Tibial nerve (tissue), 3 donors: ENCODE measurements around the gene ORMDL3.

Source experiments
- POLR2A ChIP-seq, 2 donors: fragments of 450-650 bp; IDR thresholded peaks; one replicate each; pipeline ENCODE4 v1.6.1; 2017; ENCODE audit warnings: antibody characterized with exemption in 2 of 2, mild to moderate bottlenecking in 2 of 2, moderate library complexity in 2 of 2
- TF ChIP-seq, protein P1 (sequence below), 5 experiments: fragments of 200-600 bp in 3 of 5; fragments of 450-650 bp in 2 of 5; sonication (generic) in 3 of 5; IDR thresholded peaks; one replicate each; pipeline ENCODE4 v1.5.1; 2016 to 2019; ENCODE audit warnings: antibody characterized with exemption in 5 of 5, mild to moderate bottlenecking in 3 of 5, moderate library complexity in 2 of 5

DNA sequence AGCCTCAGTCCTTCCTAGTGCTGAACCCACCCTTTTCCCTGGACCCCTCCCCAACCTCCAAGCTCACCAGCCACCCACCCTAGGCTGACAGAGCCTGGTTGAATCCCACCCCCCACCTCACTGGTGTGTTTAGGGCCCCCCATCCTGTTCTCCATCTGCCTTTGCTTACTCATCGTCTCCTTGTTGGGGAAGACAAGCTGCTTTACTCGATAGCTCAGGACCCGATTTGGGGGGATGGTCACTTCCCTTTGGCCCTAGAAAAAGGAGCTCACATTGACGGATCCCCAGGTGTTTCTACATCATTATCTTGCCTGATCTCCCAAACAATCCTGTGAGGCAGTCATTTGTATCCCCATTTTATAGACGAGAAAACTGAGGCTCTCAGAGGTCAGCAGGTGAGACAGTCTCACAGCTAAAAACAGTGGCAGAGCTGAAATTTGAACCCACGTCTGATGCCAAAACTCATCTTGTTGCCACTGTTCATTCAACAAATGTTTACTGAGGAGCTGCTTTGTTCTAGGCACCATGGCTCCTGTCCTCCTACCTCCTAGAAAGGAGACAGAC, 18.5 kb downstream of the ORMDL3 start:
- TF ChIP-seq POLR2A (IDR thresholded peaks at IDR 0.05) = no peak
- TF ChIP-seq, protein P1, sequence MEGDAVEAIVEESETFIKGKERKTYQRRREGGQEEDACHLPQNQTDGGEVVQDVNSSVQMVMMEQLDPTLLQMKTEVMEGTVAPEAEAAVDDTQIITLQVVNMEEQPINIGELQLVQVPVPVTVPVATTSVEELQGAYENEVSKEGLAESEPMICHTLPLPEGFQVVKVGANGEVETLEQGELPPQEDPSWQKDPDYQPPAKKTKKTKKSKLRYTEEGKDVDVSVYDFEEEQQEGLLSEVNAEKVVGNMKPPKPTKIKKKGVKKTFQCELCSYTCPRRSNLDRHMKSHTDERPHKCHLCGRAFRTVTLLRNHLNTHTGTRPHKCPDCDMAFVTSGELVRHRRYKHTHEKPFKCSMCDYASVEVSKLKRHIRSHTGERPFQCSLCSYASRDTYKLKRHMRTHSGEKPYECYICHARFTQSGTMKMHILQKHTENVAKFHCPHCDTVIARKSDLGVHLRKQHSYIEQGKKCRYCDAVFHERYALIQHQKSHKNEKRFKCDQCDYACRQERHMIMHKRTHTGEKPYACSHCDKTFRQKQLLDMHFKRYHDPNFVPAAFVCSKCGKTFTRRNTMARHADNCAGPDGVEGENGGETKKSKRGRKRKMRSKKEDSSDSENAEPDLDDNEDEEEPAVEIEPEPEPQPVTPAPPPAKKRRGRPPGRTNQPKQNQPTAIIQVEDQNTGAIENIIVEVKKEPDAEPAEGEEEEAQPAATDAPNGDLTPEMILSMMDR (IDR thresholded peaks at IDR 0.05) = no peak
